Ammon's horn (tissue), 1 donor: ENCODE results near the gene MTOR.
"Not testable (repeated sequence)": the region's sequence is repeated elsewhere in the genome, so short reads cannot be mapped to it uniquely, and the experiment has no call there.

Source experiments
- DNase-seq: peaks from one replicate; pipeline ENCODE4 v3.0.0-alpha.2; 2016; ENCODE audit warnings: low spot score

MTOR gene

DNA sequence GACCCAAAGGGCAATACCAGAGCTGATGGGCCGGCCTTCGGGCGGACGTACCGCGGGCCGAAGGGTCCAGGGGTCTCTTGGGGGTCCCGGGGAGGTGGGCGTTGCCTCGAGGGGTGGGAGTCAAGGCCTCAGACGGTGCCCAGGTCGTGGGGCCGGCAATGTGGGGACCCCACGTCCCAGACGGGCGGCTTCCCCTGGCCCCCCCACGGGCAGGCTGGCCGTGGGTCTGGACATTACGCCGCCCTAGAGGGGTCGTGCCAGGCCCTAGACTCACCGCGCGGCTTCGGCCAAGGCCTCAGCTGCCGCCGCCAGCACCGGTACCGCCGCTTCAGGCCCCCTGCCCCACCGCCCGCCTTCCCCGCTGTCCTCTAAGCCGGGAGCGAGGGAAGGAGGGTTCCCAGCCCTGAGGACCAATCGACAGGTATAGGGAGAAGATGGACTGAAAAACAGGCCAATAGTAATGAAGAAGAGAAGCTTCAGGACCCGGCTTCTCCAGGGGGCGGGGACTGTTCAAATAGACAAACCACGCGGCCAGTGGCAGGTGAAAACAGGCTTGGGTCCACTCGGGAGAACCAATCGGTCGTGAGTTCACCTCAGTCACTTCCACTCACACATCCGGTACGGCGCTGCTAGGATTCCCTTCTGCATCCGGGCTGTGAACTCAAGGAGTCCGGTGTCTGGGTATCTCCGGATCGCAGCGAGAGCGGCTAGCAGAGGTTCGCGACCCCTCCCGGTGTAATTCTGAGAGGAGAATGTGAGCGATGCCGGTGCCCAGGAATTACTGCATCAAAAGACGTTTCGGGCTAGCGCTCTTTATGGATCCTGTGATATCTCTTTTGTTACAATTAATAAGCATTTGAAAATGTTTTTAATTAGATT lies at the start of gene MTOR:
Gene MTOR, minus strand, starts transcription at position 381 of the 879 bp plus-strand sequence. CDS start 3,142 bp downstream, outside the sequence.
- DNase-seq: peak; percentile 100

DNA sequence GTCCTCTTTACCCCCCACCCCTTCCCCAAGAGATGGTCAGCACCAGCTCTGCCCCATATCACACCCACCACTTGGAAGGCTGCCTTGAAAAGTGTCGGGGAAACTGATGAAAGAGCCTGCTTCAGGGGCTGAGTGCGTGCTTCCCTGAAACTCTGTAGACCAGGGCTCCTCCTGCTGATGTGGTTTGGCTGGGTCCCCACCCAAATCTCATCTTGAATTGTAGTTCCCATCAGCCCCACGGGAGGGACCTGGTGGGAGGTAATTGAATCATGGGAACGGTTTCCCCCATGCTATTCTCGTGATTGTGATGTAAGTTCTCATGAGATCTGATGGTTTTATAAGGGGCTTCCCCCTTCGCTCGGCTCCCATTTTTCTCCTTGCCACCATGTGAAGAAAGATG lies 47.0 kb upstream of the MTOR start:
- no peak for DNase-seq

DNA sequence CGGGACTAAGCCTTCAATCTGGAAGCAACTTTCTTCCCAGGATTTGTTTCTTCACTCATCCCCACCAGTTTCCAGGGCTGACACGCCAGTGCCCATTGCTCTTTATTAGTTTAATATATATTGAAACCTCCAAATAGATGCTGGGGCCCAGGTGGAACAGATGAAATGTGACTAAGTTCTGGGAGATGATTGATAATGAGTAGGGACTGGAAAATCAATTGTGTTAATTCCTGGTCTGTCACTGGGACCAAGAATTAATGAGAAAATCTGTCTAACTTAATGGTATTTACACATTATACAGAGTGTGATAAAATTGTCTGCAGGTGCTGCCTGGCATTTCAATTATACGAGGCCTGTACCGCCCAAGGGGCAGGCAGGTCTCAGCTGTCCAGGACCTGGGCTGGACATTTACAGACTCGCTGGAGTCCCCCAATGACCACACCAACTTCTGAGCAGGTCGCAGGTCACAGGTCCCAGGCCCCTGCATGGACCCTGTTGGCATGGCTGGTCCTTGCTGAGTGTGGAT lies 46.4 kb upstream of the MTOR start:
- no peak for DNase-seq

DNA sequence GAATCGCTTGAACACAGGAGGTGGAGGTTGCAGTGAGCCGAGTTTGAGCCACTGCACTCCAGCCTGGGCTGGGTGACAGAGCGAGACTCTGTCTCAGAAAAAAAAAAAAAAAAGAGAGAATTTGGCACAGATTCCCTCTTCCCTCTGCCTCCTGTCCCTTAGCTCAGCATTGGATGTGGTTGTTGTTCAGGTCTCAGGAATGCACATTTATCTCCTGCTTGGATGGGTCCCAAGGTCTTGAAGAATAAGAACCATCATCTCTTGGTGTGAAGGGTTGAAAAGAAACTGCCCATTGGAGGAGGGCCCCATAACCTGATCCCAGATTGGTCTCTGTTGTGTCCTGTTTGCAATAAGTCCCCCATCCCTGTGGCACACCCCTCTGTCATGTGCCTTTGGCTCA lies 45.5 kb upstream of the MTOR start:
- no peak for DNase-seq

DNA sequence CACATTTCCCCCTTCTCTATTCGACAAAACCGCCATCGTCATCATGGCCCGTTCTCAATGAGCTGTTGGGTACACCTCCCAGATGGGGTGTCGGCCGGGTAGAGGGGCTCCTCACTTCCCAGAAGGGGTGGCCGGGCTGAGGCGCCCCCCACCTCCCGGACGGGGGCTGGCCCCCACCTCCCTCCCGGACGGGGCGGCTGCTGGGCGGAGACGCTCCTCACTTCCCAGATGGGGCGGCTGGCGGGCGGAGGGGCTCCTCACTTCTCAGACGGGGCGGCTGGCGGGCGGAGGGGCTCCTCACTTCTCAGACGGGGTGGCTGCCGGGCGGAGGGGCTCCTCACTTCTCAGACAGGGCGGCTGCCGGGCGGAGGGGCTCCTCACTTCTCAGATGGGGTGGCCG lies 43.2 kb upstream of the MTOR start:
- not testable (repeated sequence) for DNase-seq

DNA sequence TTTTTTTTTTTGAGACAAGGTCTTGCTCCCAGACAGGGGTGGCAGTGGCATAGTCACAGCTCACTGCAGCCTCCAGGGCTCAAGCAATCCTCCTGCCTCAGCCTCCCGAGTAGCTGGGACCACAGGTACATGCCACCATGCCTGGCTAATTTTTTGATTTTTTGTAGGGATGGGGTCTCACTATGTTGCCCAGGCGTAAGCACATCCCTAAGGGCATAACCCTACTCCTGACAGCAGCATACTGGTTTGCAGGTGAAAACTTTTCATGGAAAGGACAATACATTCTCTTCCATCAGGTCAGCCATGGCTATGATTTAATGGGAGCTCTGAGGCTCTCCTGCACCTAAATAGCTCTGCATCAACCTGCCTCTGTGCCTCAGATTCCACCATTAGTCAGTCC lies 40.0 kb upstream of the MTOR start:
- no peak for DNase-seq

DNA sequence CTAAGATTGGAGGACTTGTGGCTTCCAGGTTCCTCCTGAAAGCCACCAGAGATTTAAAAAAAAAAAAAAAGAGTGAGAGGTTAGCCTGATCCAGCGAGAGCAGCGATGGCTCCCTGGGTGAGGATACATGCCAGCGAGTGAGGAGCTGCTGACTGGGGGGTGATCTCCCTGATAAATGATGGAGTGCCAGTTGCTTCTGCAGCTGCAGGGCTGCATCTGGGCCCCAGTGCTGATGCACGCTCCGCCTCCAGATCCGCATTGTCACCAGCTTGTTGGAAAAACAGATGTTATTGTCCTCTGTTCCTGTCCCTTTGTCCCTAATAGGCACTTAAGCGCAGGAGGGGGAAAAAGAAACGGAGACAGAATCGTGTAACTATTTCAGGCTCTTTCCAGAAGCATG lies 39.2 kb upstream of the MTOR start:
- peak; percentile 90 for DNase-seq

DNA sequence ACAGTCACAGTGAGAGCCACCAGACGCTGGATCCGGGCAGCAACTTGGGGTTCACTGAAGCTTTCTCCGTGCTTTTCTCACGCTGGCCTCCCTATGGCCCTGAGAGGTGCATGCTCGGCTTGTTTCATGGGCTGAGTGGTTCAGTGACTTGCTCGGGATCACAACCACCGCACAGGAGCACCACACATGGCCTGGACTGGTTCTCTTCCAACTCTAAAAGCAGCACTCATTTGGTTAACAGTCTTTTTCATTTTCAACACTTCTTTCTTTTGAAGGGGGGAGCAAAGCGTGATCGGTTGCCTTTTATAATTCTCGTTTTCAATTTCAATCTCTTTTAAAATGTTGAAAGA lies 36.8 kb upstream of the MTOR start:
- DNase-seq: no peak

DNA sequence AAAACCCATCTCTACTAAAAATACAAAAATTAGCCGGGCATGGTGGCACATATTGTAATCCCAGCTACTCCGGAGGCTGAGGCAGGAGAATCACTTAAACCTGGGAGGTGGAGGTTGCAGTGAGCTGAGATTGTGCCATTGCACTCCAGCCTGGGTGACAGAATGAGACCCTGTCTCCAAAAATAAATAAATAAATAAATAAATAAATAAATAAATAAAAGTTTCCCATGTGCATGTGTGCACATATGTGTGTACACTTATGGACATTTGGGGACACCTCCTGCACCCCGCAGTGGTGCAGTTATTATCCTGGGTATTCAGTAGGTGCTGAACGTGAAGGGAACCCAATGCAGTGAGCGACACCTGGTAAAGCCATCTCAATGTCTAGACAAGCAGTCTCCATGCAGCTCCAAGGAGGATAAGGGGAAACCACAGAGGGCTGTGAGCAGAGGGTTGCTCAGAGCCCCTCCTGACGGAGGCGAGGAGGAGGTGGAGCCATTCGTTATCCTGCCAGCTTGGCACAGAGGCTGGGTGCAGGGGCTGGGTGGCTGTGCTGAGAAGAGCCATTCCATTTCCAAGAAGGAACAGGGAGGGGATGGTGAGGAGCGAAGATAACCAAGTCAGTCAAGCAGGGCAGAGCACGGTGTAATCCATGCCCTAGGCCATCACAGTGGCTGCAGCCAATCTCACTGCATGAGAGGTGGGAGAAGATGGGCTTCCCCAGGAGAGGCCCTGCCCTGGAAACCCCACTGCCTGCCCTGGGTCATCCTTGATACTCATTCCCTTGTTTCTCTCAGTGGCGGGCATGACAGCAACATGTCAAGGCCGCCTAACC lies 36.3 kb upstream of the MTOR start:
- no peak for DNase-seq

DNA sequence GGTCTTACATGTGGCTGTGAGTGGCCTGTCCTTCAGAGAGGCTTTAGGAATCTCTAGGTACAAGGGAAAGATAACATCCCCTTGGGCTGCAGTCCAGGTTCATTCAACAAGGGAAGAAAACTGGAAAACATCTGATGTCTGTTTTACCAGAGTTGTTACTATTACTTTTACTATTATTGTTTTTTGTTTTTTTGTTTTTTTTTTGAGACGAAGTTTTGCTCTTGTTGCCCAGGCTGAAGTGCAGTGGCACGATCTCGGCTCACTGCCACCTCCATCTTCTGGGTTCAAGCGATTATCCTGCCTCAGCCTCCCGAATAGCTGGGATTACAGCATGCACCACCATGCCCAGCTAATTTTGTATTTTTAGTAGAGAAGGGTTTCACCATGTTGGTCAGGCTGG lies 35.4 kb upstream of the MTOR start:
- not testable (repeated sequence) for DNase-seq

DNA sequence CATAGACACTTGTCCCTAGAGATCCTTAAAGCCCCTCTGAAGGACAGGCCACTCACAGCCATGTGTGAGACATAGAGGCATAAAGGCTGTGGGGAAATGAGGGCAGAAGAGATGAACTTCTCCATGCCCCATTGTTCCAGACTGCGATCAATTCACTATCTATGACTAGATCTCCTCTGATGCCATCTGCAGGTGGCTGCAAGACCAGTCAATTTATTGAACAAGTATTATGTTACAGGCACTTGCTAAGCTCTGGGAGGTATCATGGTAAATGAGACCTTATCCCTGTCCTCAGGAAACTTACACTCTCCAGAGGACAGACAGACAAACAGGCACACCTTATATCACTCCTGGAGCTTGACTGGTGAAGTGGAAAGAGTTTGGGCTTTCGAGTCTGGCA lies 33.6 kb upstream of the MTOR start:
- DNase-seq: no peak

DNA sequence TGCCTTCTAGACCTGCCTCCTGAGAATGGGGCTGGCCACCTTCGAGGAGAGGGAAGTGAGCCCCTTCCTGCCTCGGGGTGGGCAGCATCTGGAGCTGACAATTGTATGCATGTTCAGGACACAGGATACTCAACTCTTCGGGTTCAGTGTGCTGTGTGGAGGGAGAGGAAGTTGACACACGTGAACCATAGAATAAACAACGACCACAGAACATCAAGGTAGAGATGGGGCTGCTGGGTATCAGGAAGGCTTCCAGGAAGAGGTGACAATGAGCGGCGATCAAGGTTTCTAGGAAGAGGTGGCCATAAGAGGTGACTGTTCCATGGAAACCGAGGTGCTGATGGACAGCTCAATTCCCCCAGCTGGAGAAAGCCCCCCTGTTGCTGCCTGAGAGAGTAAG lies 32.6 kb upstream of the MTOR start:
- no peak for DNase-seq

DNA sequence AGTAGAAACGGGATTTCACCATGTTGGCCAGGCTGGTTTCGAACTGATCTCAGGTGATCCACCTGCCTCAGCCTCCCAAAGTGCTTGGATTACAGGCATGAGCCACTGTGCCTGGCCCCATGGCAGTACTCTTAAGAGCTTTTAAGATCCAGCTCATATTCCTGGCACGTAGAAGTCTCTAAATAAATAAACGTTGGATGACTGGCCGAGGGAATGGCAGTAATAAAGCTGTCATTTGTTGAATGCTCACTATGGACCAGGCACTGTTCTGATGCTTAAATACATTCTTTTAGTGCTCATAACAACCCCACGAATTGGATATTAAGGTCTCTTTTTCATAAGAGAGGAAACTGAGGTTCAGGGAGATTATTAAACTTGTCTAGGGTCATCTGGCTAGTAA lies 31.5 kb upstream of the MTOR start:
- DNase-seq: no peak

DNA sequence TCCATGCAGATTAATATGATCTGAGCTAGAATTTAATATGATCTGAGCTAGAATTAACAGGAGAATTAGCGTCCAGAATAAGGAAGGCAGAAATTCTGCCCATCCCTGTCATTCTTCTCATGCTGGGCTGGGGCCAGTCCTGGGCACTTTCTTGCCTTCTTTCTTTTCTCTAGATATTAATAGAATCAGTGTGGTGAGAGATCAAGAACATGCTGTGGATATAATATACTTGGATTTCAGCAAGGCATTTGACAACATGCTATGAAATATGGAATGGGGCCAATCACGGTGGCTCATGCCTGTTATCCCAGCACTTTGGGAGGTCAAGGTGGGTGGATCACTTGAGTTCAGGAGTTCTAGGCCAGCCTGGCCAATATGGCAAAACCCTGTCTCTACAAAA lies 28.7 kb upstream of the MTOR start:
- no peak for DNase-seq

DNA sequence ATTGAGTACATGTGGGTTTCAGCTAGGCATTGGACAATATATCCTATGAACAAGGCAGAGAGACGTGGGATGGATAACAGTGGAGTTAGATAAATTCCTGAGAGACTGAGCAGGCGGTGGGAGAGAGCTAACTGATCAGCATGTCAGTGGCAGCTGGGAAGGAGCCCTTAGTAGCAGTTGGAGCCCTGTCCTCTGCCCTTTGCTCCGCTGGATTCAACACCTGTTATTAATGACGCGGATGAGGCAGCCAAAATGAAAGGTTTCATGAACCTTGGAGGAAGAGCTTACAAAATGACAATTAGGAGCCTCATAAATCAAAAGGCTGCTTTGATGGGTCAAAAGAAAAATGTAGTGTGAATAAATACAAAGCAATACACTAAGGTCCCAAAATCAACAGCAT lies 26.7 kb upstream of the MTOR start:
- DNase-seq: no peak

DNA sequence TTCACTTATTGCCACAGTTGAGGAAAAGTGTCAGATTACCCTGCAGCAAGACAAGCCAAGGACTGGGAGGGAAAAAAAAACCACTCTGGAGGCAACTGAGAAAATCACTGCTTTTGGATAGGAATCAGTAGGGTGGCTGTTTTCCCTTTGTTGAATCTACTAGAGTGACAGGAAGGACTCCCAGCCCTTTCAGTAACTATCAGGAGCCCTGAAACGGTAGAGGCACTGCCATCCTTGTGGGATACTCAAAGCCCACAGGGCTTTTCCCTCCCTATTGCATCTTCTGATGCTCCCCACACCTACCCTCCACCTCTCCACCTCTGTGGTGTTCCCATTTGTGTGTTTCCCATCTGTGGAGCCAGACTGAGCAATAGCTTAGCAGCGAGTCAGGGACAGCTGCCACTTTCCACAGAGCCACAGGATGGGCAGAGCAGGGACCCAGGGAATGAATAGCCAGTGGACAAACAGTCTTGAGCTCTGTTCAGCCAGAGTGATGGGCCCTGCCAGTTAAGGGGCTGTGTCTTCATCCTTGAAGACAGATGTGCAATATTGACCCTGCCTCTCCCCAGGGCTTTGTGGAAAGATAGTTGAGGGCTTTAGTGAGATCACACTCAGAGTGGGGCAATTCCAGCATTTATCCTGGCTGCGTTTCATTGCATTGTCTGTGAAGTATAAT lies 24.5 kb upstream of the MTOR start:
- peak; percentile 37 for DNase-seq

DNA sequence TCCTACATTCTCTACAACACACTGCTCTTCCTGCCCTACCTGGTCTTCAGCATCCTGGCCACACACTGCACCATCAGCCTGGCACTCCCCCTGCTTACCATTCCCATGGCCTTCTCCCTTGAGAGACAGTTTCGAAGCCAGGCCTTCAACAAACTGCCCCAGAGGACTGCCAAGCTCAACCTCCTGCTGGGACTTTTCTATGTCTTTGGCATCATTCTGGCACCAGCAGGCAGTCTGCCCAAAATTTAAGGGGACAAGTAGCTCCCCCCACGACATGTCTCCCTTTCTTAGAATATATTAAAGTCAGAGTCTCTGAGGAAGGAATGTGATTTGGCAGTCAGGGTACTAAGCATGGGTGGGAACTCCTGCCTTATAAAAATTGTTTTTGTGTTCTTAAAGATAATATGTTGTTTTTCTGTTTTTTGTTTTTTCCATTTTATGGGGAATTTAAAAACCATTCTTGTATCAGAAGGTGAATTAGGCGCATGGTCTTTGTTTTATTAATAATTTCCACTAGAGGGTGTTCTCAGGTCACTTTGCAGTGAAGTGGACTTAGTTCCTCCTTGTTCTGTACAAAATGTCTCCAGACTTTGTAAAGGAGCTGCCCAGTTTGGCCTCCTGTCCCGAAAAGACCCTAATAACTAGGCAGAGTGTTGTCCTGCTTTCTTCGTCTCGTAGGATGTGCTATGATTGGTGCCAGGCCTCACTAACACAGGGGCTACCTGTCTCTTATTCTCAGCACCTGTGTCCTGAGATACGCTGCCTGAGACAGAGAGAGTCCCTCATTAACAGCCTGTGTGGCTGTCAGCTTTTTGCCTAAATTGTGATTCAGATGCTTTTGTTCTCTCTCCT lies 23.8 kb upstream of the MTOR start:
- DNase-seq: peak; percentile 52

DNA sequence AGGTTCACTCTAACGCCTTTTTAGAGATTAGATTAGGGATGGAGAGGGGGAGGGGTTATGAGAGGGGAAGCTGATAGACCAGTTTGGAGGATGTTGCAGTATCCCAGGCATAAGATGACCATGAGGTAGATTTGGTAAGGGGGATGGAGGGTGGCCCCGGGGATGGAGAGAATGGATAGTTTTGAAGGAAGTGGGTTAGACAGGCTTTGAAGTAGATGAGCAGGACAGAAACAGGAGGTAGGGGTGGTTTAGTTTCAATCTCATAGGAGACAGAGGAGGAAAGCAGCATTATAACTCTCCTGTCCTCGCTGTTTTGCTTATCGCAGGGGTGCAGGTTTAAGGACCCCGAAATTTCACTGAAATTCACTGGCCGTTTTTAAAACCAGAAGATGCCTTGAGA lies 22.4 kb upstream of the MTOR start:
- DNase-seq: no peak

DNA sequence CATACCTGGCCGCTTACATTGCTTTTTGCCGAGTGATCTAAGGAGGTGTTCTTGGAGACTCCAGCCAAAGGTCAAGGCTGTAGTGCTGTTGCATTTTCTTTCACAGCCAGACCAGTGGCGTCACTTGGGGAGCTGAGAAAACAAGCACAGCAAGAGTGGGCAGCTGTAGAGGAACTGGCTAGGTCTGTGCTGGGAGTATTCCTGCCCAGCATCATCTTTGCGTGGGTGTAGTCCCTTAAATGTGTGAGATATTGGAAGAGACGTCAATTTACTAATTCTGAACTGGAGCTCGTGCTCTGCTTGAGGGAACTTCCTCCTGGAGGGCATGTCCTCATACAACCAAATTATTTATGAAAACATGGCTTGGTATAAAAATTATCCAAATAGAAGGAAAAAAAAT lies 20.8 kb upstream of the MTOR start:
- no peak for DNase-seq

DNA sequence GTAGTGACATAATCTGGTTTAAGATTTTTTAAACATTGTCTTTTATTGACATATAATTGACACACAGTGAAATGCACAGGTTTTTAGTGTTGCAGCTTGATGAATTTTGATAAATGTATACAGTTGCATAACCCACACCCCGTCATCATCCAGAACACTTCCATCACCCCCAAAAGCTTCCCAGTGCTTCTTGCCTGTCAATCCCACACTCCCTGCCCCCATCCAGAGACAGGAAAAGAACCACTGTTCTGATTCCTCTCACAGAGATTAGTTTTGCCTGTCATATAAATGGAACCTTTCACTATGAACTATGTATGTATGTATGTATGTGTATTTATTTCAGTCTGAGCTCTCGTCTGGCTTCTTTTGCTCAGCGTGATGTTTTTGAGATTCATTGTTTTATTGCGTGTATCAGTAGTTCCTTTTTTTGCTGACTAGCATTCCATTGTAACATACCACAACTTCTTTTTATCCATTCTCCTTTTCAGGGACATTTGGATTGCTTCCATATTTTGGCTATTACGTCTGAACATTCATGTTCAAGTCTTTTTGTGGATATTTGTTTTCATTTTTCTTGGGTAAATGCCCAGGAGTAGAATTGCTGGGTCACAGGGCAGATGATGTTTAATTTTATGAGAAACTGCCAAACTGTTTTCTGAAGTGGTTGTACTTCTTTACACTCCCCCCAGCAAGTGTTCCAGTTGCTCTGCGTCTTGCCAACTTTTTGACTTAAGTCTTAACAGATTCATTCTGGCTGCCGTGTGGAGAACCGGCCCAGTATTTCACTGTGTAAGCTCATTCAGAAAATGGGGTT lies 19.4 kb upstream of the MTOR start:
- no peak for DNase-seq
